ENCODE measurements around the gene TYK2. TPM values are rescaled to one million over a fixed set of nuclear protein-coding genes. Genes with fewer than 3 reads are reported as not detected.
"Not testable (repeated sequence)": the region's sequence is repeated elsewhere in the genome, so short reads cannot be mapped to it uniquely, and the experiment has no call there.

TYK2 gene
- total RNA-seq, 4 donors from 2014 or later = 111 to 463 (median 201) TPM

GRCh38 chr19:10403137-10404021, 23.0 kb upstream of the TYK2 start, which contains the start of gene CDC37:
CDC37 (minus strand) TSS chr19:10403542; CDS start chr19:10403479, 63 bp downstream.
- peak within 1 kb of the TSS; percentile 82 to 88 (median 84) for H3K27ac ChIP-seq
- DNase-seq = peak; percentile 98
- H3K27me3 ChIP-seq = peaks cover 40% of the 10 kb centered on the region
- no peaks in the 10 kb centered on the region for H3K9me3 ChIP-seq
- in situ Hi-C loops (cut with MboI; ENCODE audit: low pct_ligation_motif_present in 1 of 4, low pct_unique_long_range_greater_than_20kb in 1 of 4, low sequenced_read_pairs in 3 of 4) (no loop called here), intact Hi-C loops (cut with DNase I; ENCODE audit: low total_unique reads) (loop anchor here (2.0 kb wide), 1 partner anchor 73 kb away; no protein-coding TSS in a partner anchor)
- WGBS, 2 donors (ENCODE audit: low coverage in 1 of 2) = 0 to 1% methylated on average over 13 to 45 of the region's 69 CpGs
- H3K36me3 ChIP-seq = no peaks in the 10 kb centered on the region
- TF ChIP-seq POLR2AphosphoS5 (IDR thresholded peaks at IDR 0.05) (peak; percentile 90 to 94 (median 92)), CTCF (IDR thresholded peaks at IDR 0.05) (no peak), EP300 (IDR thresholded peaks at IDR 0.05; ENCODE audit: low read depth) (no peak), POLR2A (IDR thresholded peaks at IDR 0.05) (peak; percentile 87)
- H3K4me3 ChIP-seq = peak within 1 kb of the TSS; percentile 68 to 83 (median 78)
- H3K4me1 ChIP-seq = peaks cover 23 to 43% (median 31%) of the 10 kb centered on the region in 4 donors

GRCh38 chr19:10402441-10403038, 22.2 kb upstream of the TYK2 start:
- no peaks in the 10 kb centered on the region for H3K36me3 ChIP-seq
- H3K9me3 ChIP-seq = no peaks in the 10 kb centered on the region
- 0 to 1% methylated on average over 3 to 15 of the region's 15 CpGs for WGBS, 2 donors (ENCODE audit: low coverage in 1 of 2)
- in situ Hi-C loops (cut with MboI; ENCODE audit: low pct_ligation_motif_present in 1 of 4, low pct_unique_long_range_greater_than_20kb in 1 of 4, low sequenced_read_pairs in 3 of 4) = no loop called here
- intact Hi-C loops (cut with DNase I; ENCODE audit: low total_unique reads) = no loop called here
- TF ChIP-seq CTCF (IDR thresholded peaks at IDR 0.05) = no peak
- TF ChIP-seq POLR2A (IDR thresholded peaks at IDR 0.05) = no peak
- no peak for TF ChIP-seq EP300 (IDR thresholded peaks at IDR 0.05; ENCODE audit: low read depth)
- peak in 2 of 3 donors; percentile 9 to 10 for TF ChIP-seq POLR2AphosphoS5 (IDR thresholded peaks at IDR 0.05)
- H3K27ac ChIP-seq = peak overlapping the region; percentile 82 to 88 (median 84)
- peak overlapping the region; percentile 68 to 83 (median 78) for H3K4me3 ChIP-seq
- H3K4me1 ChIP-seq = peaks cover 23 to 43% (median 31%) of the 10 kb centered on the region in 4 donors
- H3K27me3 ChIP-seq = peaks cover 33% of the 10 kb centered on the region
- DNase-seq = peak; percentile 45

DNA sequence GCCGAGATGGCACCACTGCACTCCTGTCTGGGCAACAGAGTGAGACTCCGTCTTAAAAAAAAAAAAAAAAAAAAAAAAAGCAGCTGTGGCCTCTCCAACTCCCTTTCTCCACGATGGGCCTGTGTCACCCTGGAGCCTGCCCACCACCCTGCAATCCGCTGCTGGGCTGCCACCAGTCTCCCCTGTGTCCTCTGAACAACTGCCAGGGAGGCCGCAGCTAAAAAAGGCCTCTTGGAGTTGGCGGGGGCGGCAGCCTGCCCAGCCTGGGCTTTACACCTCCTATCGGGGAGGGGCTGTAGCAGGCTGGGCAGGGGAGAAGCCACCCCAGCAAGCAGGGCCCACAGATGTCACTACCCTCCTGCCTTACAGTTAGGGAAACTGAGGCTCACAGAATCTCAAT, 19.5 kb upstream of the TYK2 start:
- H3K27ac ChIP-seq = no peak overlapping the region
- peaks cover 0 to 6% (median 2%) of the 10 kb centered on the region in 4 donors for H3K36me3 ChIP-seq
- in situ Hi-C loops (cut with MboI; ENCODE audit: low pct_ligation_motif_present in 1 of 4, low pct_unique_long_range_greater_than_20kb in 1 of 4, low sequenced_read_pairs in 3 of 4) (loop anchor here in 3 of 4 donors (25.0 kb wide), 1 partner anchor 463 kb away; the partner anchor contains the start of gene OLFM2 (in 3 of the 3)), intact Hi-C loops (cut with DNase I; ENCODE audit: low total_unique reads) (no loop called here)
- peaks cover 6% of the 10 kb centered on the region for H3K27me3 ChIP-seq
- peaks cover 19 to 34% (median 27%) of the 10 kb centered on the region in 4 donors for H3K4me1 ChIP-seq
- H3K9me3 ChIP-seq = no peaks in the 10 kb centered on the region
- WGBS, 2 donors (ENCODE audit: low coverage in 1 of 2) = 87% methylated on average over 8 of the region's 8 CpGs; no CpG with 5 or more reads in 1 of the 2 donors
- DNase-seq = no peak
- TF ChIP-seq EP300 (IDR thresholded peaks at IDR 0.05; ENCODE audit: low read depth) (no peak), POLR2A (IDR thresholded peaks at IDR 0.05) (no peak), CTCF (IDR thresholded peaks at IDR 0.05) (no peak), POLR2AphosphoS5 (IDR thresholded peaks at IDR 0.05) (no peak)
- no peak overlapping the region for H3K4me3 ChIP-seq

DNA sequence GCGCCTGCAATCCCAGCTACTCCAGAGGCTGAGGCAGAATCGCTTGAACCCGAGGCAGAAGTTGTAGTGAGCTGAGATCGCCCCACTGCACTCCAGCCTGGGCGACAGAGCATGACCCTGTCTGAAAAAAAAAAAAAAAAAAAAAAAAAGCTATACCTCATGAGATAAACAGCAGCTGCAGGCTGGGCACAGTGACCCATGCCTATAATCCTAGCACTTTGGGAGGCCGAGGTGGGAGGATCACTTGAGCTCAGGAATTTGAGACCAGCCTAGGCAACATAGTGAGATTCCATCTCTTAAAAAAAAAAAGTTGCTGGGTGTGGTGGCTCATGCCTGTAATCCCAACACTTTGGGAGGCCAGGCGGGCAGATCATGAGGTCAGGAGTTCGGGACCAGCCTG, 19.0 kb upstream of the TYK2 start:
- 89 to 96% methylated on average over 3 to 8 of the region's 8 CpGs for WGBS, 2 donors (ENCODE audit: low coverage in 1 of 2)
- in situ Hi-C loops (cut with MboI; ENCODE audit: low pct_ligation_motif_present in 1 of 4, low pct_unique_long_range_greater_than_20kb in 1 of 4, low sequenced_read_pairs in 3 of 4) = loop anchor here in 3 of 4 donors (25.0 kb wide), 1 partner anchor 462 kb away; the partner anchor contains the start of gene OLFM2 (in 3 of the 3)
- H3K27ac ChIP-seq; H3K9me3 ChIP-seq; H3K27me3 ChIP-seq; DNase-seq; intact Hi-C loops (cut with DNase I; ENCODE audit: low total_unique reads); H3K4me3 ChIP-seq: not testable (repeated sequence)
- Histone ChIP-seq H3K36me3 (peaks cover 0 to 12% (median 2%) of the 10 kb centered on the region in 4 donors), H3K4me1 (peaks cover 14 to 29% (median 21%) of the 10 kb centered on the region in 4 donors)

Measured in transverse colon (tissue), 4 donors.